Tibial artery (tissue), 4 donors: ENCODE measurements around the gene FBN1.

Experiments used
- DNase-seq, 2 donors: peaks; one replicate each; pipeline ENCODE4 v3.0.0-alpha.2; 2019
- H3K27ac ChIP-seq, 2 donors: fragments of 200-600 bp; sonication (generic) in 1 of 2; 1 replicate in 1 of 2; 2 replicates in 1 of 2; pipeline ENCODE4 v1.5.1; 2018 to 2019; ENCODE audit warnings: mild to moderate bottlenecking in 1 of 2
- H3K27me3 ChIP-seq, 2 donors: fragments of 200-600 bp; sonication (generic) in 1 of 2; one replicate each; pipeline versions ENCODE4 v1.5.1 to v1.6.0; 2016 to 2019
- H3K36me3 ChIP-seq, 3 donors: fragments of 200-600 bp; sonication (generic) in 2 of 3; one replicate each; pipeline ENCODE4 v1.5.1; 2016 to 2019; ENCODE audit warnings: mild to moderate bottlenecking in 2 of 3
- H3K4me1 ChIP-seq, 4 donors: fragments of 200-600 bp; sonication (generic) in 2 of 4; 1 replicate in 3 of 4; 2 replicates in 1 of 4; pipeline ENCODE4 v1.5.1; 2016 to 2019
- H3K4me3 ChIP-seq, 2 donors: fragments of 200-600 bp; sonication (generic) in 1 of 2; 1 replicate in 1 of 2; 2 replicates in 1 of 2; pipeline ENCODE4 v1.5.1; 2018 to 2019; ENCODE audit warnings: mild to moderate bottlenecking in 2 of 2
- H3K9me3 ChIP-seq, 3 donors: fragments of 200-600 bp; sonication (generic) in 1 of 3; one replicate each; pipeline ENCODE4 v1.5.1; 2016 to 2019
- intact Hi-C: fragments of 100-400 bp; cut with DNase I; formaldehyde crosslinking; loops from one replicate; pipeline ENCODE4 v1.15.0; 2023; ENCODE audit warnings: low total_unique reads
- TF ChIP-seq, protein P1 (sequence below), 2 experiments: fragments of 200-600 bp in 1 of 2; fragments of 450-650 bp in 1 of 2; IDR thresholded peaks; one replicate each; pipeline ENCODE4 v1.5.1; 2017 to 2019; ENCODE audit warnings: antibody characterized with exemption in 2 of 2, mild to moderate bottlenecking in 1 of 2, moderate library complexity in 1 of 2

The FBN1 gene

DNA sequence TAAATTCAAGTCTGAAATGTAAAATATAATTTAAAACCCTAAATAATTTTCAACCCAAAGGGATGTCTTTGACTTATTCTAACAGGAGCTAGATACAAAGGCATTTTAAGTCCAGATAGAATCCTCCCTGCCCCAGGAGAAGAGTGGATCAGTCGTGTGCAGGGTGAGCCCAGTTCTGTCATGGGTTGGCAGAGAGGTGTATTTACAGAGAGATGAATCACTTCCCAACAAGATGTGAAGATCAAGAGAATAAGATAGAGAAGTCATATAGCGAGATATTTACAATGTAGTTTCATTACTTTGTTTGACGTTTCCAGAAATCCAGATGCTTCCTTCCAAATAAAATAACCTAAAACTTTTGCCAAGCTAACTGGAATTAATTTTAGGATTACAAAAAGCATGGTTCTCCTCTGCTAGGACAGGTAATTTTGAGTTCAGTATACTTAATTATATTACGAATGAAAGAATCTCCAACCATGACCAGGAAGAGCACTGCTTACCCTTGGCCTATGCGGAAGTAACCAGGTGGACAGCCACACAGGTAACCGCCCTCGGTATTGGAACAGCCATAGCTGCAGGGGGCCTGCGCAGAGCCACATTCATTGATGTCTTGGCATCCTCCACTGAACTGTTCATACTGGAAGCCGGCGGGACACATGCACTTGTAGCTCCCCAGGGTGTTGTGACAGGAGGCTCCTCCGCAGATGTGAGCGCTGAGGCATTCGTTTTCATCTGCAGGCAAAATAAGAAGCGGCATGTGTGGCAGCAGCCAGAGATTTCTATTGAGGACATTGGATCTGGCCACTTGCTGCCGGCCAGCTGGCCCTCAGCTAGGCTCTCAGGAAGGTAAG is 230.2 kb downstream of the FBN1 start:
- Histone ChIP-seq H3K9me3 (no peaks in the 10 kb centered on the region), H3K4me3 (no peak overlapping the region), H3K27ac (peak overlapping the region; percentile 60 to 76), H3K36me3 (peaks cover 5 to 31% (median 20%) of the 10 kb centered on the region in 3 donors), H3K27me3 (no peaks in the 10 kb centered on the region), H3K4me1 (peaks cover 0 to 71% (median 33%) of the 10 kb centered on the region in 4 donors)
- DNase-seq, result no peak
- TF ChIP-seq, protein P1, sequence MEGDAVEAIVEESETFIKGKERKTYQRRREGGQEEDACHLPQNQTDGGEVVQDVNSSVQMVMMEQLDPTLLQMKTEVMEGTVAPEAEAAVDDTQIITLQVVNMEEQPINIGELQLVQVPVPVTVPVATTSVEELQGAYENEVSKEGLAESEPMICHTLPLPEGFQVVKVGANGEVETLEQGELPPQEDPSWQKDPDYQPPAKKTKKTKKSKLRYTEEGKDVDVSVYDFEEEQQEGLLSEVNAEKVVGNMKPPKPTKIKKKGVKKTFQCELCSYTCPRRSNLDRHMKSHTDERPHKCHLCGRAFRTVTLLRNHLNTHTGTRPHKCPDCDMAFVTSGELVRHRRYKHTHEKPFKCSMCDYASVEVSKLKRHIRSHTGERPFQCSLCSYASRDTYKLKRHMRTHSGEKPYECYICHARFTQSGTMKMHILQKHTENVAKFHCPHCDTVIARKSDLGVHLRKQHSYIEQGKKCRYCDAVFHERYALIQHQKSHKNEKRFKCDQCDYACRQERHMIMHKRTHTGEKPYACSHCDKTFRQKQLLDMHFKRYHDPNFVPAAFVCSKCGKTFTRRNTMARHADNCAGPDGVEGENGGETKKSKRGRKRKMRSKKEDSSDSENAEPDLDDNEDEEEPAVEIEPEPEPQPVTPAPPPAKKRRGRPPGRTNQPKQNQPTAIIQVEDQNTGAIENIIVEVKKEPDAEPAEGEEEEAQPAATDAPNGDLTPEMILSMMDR (IDR thresholded peaks at IDR 0.05), result no peak
- intact Hi-C loops, result no loop called here

GRCh38 chr15:48414015-48414414 is 231.5 kb downstream of the FBN1 start:
- H3K36me3 ChIP-seq, result peaks cover 0 to 18% (median 14%) of the 10 kb centered on the region in 3 donors

GRCh38 chr15:48413304-48413703 is 232.2 kb downstream of the FBN1 start:
- Histone ChIP-seq H3K27me3 (no peaks in the 10 kb centered on the region), H3K36me3 (peaks cover 0 to 14% (median 12%) of the 10 kb centered on the region in 3 donors), H3K4me3 (peak overlapping the region in 1 of 2 donors; percentile 11), H3K27ac (peak overlapping the region; percentile 60 to 76), H3K9me3 (no peaks in the 10 kb centered on the region), H3K4me1 (peaks cover 0 to 57% (median 34%) of the 10 kb centered on the region in 4 donors)
- intact Hi-C loops, result no loop called here
- TF ChIP-seq, protein P1 (IDR thresholded peaks at IDR 0.05), result peak in 1 of 2 experiments; percentile 5
- peak in 1 of 2 donors; percentile 71 for DNase-seq

More at GRCh38 chr15:48414015-48414414, 231.5 kb downstream of the FBN1 start:
- intact Hi-C loops, result no loop called here
- Histone ChIP-seq H3K4me3 (no peak overlapping the region), H3K27ac (peak overlapping the region; percentile 60 to 76), H3K9me3 (no peaks in the 10 kb centered on the region), H3K27me3 (no peaks in the 10 kb centered on the region), H3K4me1 (peaks cover 0 to 64% (median 33%) of the 10 kb centered on the region in 4 donors)
- TF ChIP-seq, protein P1 (IDR thresholded peaks at IDR 0.05), result no peak
- DNase-seq, result peak in 1 of 2 donors; percentile 81

DNA sequence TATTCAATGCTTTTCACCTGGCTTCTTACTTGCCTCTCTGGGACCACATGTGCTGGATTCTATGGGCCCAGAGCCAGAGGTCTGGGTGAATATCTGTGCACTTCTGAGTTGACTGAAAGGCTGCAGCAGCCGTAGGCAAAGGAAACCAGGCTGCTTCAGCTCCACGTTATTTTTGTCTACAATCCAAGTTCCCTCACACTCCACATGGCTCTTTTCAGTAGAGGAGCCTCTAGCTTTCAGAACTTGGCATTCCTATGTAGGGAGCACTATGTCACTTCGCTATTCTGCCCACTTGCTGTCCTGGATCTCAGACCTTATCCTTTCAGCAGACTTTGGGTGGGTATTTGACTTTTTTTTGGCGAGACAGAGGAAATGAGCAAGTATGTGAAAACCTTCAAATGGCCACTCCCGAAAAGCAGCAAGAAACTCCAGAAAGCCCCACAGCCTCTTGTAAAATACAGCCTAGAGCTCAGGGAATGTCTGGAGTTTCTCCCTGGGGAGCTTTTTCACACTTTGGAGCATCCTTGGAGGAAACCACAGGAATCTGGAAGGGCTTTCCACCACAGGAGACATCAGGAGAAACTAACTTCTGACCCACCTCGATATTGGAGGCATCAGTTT is 233.4 kb downstream of the FBN1 start:
- Histone ChIP-seq H3K27ac (peak overlapping the region; percentile 60 to 76), H3K27me3 (no peaks in the 10 kb centered on the region), H3K4me1 (peaks cover 0 to 55% (median 35%) of the 10 kb centered on the region in 4 donors), H3K36me3 (peaks cover 0 to 14% (median 12%) of the 10 kb centered on the region in 3 donors), H3K4me3 (no peak overlapping the region), H3K9me3 (no peaks in the 10 kb centered on the region)
- no peak for DNase-seq
- intact Hi-C loops, result no loop called here
- TF ChIP-seq, protein P1 (IDR thresholded peaks at IDR 0.05), result no peak

DNA sequence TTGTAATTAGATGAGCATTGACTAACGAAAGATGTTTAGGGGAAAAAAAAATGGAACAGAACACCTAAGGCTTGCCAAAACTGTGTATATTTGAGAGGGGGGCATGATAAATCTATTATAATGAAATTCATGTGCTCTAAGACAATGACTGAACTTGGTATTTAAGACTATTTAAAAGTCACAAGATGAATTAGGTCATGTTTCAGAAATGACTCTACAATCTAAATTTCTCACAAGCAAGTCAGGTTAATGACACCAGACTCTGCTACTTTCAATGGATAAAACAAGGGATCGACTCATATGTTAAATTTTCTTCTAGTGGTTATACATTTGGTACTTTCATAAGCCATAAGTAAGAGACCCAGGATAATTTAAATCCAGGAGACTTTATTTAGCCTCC is 235.9 kb downstream of the FBN1 start:
- Histone ChIP-seq H3K27me3 (no peaks in the 10 kb centered on the region), H3K36me3 (peaks cover 0 to 8% (median 0%) of the 10 kb centered on the region in 3 donors), H3K4me3 (no peak overlapping the region), H3K9me3 (no peaks in the 10 kb centered on the region), H3K4me1 (peaks cover 0 to 43% (median 31%) of the 10 kb centered on the region in 4 donors), H3K27ac (no peak overlapping the region)
- DNase-seq, result no peak
- TF ChIP-seq, protein P1 (IDR thresholded peaks at IDR 0.05), result no peak
- intact Hi-C loops, result no loop called here
